UCSD-AML1 (cell line): ENCODE measurements around the gene NUTM1.
"Not testable (repeated sequence)": the region's sequence is repeated elsewhere in the genome, so short reads cannot be mapped to it uniquely, and the experiment has no call there.

ENCODE experiments used
- DNase-seq: peaks from one replicate; lab custom pipeline; 2025; ENCODE audit not compliant: unreplicated experiment; lab: John Stamatoyannopoulos, UW

The NUTM1 gene

GRCh38 chr15:34337557-34338306, 5.4 kb upstream of the NUTM1 start, which contains the start of gene SLC12A6:
Gene SLC12A6 (minus strand): TSS chr15:34337781. CDS start chr15:34336680, 1,101 bp downstream.
- DNase-seq = peak; percentile 96

DNA sequence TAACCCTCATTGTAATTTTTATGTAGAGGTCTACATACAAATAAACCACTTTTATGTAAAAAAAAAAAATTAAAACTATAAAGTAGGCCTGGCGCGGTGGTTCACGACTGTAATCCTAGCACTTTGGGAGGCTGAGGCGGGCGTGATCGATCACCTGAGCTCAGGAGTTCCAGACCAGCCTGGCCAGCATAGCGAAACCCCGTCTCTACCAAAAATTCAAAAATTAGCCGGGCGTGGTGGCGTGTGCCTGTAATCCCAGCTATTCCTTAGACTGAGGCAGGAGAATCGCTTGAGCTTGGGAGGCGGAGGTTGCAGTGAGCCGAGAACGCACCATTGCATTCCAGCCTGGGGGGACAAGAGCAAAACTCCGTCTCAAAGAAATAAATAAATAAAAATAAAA, 4.8 kb upstream of the NUTM1 start:
- no peak for DNase-seq

- DNase-seq = no peak
Measured at GRCh38 chr15:34339946-34340345, 3.2 kb upstream of the NUTM1 start.

DNA sequence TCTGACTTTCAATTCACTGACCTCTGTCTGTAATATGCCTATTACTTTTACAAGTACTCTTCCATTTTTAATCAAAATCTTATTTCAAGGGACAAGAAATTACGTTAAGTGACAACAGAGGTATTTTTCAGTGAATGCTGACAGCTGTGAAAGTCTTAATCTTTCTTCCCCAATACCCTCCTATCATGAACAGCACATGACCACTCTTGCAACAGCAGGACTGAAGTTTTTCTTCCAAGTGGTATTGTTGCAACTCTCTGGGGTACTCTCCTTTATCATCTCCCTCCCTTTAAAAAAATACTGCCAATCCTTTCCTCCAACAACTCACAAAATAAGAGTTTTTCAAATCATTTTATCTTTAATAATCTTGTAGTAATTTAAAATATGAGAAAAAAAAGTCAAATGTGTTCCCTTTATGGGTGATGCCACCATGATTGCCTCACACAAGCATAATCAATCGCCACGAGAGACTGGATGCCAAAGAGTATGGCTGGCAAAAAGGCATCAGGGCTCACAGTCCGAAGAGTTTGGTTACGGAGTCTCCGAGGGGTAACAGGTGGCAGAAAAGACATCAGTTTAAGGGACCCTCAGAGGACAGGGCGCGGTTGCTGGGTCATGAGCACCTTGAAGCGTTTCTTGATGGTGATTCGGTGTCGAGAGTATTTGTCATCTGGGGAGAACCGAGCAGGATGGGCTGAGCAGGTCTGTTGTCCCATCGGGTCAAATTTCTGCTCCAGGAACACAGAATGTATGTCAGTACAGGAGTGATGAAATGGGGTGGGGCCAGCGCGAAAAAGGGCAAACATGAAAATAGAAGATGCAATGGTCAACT, 1.5 kb upstream of the NUTM1 start:
- DNase-seq = no peak

GRCh38 chr15:34342213-34342736, 840 bp upstream of the NUTM1 start:
- not testable (repeated sequence) for DNase-seq

- DNase-seq = no peak
Measured at GRCh38 chr15:34347951-34348638, 5.0 kb downstream of the NUTM1 start.

GRCh38 chr15:34348735-34349300, 5.7 kb downstream of the NUTM1 start:
- DNase-seq = no peak

DNA sequence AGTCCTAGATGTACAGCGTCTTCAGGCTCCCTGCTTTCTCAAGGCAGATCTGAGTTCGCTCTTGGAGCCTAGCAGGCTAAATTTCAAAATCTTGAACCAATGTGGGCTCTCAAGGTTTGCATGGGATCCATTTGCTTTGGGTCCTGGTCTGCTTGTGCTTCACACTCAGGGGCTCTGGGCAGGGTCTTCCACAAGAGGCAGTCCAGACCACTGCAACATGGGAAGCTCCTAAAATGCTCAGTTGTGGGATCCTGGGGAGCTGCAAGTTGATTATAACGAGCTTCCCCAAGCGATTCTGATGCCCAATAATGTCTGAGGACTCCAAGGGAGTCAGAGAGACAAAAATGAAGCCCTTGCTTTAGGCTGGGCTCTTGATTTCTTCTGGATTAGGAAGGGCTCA, 6.7 kb downstream of the NUTM1 start:
- DNase-seq = no peak

DNA sequence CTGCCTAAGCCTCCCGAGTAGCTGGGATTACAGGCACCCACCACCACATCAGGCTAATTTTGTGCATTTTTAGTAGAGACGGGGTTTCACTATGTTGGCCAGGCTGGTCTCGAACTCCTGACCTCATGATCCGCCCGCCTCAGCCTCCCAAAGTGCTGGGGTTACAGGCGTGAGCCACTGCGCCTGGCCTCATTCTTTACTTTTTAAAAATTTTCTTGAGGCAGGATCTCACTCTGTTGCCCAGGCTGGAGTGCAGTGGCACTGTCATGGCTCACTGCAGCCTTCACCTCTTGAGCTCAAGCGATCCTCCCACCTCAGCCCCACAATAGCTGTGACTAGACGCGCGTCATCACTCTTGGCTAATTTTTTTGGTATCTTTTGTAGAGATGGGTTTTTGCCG, 9.9 kb downstream of the NUTM1 start:
- not testable (repeated sequence) for DNase-seq

GRCh38 chr15:34353627-34354026, 10.5 kb downstream of the NUTM1 start:
- DNase-seq = no peak

DNA sequence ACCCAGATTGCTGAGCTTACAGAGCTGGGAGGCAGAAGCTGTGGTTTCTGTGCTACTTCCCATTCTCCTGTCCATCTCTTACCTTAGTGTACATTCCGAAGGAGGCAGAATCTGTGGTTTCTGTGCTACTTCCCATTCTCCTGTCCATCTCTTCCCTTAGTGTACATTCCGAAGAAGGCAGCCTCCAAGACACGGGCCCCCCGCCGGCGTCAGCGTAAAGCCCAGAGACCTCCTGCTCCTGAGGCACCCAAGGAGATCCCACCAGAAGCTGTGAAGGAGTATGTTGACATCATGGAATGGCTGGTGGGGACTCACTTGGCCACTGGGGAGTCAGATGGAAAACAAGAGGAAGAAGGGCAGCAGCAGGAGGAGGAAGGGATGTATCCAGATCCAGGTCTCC, 11.2 kb downstream of the NUTM1 start:
- DNase-seq = no peak

DNA sequence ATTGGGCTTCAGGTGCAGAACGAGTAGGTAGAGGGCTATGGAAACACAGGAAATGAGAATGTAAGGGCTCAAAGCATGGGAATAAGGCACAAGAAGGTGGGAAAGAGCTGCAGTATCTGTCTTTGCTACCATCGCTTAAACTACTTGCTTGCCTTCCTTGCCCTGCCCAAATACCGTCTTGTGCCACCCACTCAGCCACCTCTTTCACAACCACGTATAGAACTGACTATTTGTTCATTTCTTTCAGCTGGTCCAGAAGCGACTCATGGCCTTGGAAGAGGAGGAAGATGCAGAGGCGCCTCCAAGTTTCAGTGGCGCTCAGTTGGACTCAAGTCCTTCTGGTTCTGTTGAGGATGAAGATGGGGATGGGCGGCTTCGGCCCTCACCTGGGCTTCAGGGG, 12.1 kb downstream of the NUTM1 start:
- no peak for DNase-seq

DNA sequence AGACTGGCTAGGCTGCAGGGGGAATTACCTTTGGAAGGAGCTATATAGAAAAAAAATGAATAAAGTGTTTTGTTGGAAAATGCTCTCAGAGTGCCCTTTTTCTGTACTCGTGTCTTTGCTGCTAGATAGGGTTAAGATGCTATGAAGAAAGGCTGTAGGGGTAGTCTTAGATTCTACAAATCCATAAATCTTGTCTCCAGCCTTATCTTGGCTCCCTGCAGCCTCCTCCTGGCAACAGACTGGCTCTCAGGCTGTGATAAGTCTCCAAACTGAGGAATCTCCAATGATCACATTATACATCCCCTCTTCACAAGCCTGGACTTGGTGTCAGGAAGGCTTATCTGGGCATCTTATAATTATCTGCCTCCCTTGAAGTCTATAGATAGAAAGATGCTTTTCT, 14.5 kb downstream of the NUTM1 start:
- DNase-seq = no peak

DNA sequence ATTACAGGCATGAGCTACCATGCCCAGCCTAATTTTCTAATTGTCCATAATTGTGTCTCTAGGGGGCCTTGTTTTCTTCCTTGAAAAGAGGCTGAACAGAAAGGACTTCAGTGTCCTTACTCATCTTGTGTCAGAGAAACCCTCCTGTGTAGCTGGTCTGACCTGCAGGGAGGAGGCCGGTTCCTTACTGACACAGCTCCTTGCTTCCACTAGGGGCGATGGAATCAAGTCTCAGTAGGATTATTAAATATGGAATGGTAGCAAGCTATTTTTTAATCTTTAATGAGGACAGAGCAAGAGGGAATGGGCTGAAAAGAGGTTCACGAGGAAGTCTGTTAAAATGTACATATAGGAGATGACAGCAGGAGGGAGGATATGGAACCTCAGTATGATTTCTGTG, 15.3 kb downstream of the NUTM1 start:
- DNase-seq = no peak

DNA sequence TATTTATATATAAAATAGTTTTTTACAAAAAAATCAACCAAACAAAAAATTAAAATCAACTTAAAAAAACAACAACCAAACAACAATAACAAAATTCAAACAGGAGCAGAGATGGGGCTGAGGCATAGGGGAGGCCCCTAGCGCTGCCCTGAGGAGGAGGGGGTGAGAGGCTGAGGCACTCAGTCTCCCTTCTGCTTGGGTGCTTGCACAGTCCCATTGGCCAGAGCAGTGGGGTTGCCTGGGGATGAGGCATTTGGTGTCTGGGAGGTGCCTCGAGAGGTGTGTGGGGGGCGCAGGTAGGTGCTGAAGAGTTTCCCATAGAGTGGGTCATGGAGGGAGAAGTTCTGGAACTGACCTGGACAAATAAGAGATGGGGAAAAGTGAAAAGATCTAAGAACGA, 15.8 kb downstream of the NUTM1 start:
- DNase-seq = no peak

DNA sequence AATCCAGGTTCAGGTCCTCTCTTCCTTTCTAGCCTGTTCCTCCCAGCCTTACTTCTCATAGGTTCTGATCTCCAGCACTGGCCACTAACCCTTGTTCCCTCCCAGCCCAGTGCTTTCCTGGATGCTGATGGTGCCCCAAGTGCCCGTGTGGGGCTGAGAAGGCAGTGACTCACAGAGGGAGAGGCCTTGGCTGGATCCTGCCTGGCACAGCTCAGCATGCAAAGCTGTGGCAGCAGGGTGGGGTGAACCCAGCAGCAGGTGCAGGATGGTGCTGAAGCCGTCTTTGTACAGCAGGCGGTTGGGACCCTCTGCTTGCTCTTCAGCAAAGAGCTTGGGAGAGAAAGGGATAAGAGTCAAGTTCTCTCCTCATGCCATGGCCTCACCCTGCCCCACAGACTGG, 16.3 kb downstream of the NUTM1 start:
- DNase-seq = no peak

DNA sequence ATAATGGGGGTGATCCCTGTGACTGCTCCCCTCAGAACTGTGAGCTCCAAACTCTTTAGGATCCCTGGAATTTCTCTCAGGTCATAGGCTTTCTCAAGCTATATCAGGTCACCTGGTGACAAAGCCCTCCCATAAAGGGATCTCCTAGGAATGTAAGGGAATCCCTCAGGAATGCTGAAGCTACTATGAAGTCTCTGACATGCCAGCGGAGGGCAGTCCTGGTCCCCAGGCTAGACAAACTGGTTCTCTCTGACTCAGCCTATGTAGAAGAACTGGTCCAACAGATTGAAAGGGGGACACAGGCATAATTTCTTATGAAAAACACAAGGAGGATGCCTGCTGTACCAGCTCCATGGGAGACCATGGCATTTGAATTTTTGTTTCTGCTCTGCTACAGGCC, 17.2 kb downstream of the NUTM1 start:
- DNase-seq = no peak

GRCh38 chr15:34361278-34361677, 18.2 kb downstream of the NUTM1 start:
- DNase-seq = no peak

GRCh38 chr15:34362047-34362773, 19.1 kb downstream of the NUTM1 start:
- DNase-seq = no peak

DNA sequence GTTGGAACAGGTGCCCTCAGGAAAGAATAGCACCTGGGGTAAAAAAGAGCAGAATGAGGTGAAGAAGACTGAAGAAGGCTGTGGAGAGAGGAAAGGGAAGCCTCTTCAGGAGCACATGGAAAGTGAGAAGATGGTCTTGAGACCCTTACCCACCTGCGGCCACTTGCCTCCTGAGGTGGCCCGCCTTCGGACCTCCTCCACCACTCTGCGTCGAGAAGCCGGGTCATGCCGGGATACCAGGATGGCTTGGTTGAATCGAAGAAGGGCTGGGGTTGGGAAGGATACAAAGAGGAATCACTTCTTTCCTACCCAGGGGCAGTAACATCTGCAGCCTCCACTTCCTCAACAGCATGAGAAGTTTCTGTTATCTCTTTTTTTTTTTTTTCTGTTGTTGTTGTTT, 20.9 kb downstream of the NUTM1 start:
- DNase-seq = no peak
